ENCODE measurements around the gene EPM2A.

DNA sequence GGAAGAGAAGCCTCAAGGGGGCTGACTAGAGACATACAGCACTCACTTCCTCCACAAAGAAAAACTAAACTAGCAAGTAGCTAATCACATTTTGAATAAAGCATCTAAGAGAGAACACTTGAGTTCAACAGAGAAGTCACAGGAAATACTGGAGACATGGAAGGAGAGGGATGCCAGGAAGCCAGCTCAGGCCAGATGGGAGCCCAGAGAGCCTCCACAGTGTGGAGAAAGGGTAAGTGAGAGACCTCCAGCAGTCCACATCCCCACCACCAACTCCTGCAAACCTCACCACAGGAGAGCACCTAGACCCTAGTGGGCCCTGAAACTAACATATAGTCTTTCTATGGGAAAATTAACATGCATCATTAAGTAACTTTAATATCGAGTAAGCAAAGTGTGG, 79.2 kb downstream of the EPM2A start:
- TF ChIP-seq, protein P1, sequence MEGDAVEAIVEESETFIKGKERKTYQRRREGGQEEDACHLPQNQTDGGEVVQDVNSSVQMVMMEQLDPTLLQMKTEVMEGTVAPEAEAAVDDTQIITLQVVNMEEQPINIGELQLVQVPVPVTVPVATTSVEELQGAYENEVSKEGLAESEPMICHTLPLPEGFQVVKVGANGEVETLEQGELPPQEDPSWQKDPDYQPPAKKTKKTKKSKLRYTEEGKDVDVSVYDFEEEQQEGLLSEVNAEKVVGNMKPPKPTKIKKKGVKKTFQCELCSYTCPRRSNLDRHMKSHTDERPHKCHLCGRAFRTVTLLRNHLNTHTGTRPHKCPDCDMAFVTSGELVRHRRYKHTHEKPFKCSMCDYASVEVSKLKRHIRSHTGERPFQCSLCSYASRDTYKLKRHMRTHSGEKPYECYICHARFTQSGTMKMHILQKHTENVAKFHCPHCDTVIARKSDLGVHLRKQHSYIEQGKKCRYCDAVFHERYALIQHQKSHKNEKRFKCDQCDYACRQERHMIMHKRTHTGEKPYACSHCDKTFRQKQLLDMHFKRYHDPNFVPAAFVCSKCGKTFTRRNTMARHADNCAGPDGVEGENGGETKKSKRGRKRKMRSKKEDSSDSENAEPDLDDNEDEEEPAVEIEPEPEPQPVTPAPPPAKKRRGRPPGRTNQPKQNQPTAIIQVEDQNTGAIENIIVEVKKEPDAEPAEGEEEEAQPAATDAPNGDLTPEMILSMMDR (IDR thresholded peaks at IDR 0.05) = no peak
- TF ChIP-seq POLR2A (IDR thresholded peaks at IDR 0.05) (no peak), POLR2AphosphoS5 (IDR thresholded peaks at IDR 0.05) (no peak)

Data from stomach (tissue), 4 donors.